AG08396 (cell line): Measurements from ENCODE around the gene SRGAP3.

Experiments
- DNase-seq: peaks from one replicate; pipeline ENCODE4 v3.0.0; 2012; ENCODE audit warnings: low spot score, mixed read lengths

The SRGAP3 gene

DNA sequence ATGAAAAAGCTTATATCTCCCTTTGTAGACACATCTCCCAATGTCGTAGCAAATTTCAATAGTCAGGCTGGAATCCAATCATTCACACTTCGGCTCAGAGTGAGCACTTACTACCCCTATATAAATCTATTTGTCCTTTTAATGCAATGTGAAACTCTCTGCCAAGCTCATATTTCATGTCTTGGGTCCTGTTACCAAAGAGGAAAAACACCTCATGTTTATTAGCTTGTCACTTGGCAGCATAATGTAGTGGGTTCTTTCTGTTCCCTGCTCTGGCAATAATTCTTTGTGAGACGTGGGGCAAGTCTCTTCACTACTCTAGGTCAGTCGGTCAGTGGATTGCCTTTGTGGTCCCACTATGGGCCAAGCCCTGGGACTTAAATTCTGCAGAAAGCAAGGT, 107.1 kb downstream of the SRGAP3 start:
- no peak for DNase-seq

DNA sequence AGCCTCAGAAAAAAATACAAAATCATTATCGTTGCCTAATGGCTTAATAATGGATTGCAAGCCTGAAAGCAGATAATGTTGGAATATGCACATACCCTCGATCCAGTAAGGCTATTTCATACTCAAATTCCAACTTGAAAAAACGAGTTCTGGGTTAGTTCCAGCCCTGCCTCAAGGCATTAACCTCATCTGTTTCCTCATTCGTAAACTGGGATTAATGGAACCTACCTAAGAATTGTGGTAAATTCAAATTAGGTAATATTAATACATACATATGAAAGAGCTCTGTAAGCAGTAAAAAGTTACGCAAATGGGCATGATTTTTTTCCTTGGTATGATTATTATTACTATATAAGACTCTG, 107.5 kb downstream of the SRGAP3 start:
- no peak for DNase-seq

- DNase-seq = no peak
Measured at GRCh38 chr3:9139366-9139765, 110.1 kb downstream of the SRGAP3 start.

DNA sequence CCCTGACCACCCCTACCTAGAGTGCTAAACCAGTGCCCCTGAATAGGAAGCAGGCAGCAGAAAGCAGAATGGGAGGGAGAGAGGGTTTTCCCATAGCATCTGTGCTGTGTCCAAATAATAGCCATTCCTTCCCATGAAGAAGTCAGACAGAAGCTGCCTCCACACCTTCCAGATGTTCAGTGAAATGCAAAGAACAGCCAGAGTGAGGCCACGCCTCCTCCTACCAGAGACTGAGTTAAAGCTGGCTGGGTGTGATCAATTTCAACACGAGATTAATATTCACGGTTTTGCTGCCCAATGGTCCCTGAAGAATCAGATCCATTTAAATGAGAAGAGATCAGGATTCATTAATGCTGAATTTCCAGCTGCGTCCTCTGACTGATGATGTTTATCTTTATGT, 111.8 kb downstream of the SRGAP3 start:
- no peak for DNase-seq

- DNase-seq = no peak
Measured at GRCh38 chr3:9136746-9137465, 112.5 kb downstream of the SRGAP3 start.

DNA sequence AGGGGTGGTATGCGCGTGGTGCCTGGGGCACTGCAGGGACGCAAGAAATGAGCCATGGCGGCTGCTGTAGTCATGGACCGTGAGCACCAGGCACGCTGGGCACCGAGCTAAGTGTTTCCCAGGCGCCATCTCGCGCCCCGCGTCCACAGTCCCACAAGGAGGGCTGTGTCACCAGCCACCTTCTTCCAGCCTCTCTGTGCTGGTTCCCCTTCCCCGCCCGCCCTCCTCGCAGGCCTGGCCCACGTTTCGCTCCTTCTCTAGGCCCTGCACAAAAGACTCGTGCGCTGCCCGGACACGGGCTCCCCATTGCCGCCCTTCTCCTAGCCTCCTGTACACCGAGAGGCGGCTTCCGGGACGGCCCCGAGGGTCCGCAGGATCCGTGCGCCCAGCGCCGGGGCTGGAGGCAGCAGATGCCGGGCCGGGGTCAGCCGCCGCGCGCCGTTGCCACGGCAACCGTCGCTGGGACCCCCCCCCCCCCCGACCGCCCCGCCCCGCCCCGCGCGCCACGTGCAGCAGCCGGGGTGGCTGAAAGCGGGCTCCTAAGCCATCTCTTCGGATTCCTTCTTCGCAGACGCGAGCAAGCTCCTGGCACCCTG, 113.4 kb downstream of the SRGAP3 start:
- no peak for DNase-seq

GRCh38 chr3:9135526-9135925, 113.9 kb downstream of the SRGAP3 start:
- no peak for DNase-seq

- DNase-seq = no peak
Measured at GRCh38 chr3:9133656-9134055, 115.8 kb downstream of the SRGAP3 start.

- no peak for DNase-seq
Measured at GRCh38 chr3:9130345-9131305, 118.8 kb downstream of the SRGAP3 start.

DNA sequence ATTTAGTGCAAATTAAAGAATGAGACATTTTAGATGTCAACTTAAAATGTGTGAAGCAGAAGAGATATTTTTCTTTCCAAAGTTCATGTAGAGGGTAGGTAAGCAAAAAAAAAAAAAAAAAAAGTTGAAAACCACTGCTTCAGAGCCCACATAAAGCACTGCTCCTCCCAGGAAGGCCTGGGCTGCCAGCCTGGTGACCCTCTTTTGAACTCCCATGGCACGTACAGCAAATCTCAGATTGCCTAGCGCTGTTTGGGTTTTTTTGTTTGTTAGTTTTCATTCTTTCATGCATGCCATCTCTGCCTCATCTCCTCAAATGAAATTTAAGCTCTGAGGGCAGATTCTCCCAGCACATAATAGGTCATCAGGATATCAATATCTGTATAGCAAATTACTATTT, 120.1 kb downstream of the SRGAP3 start:
- no peak for DNase-seq

GRCh38 chr3:9125278-9125951, 124.0 kb downstream of the SRGAP3 start:
- no peak for DNase-seq

DNA sequence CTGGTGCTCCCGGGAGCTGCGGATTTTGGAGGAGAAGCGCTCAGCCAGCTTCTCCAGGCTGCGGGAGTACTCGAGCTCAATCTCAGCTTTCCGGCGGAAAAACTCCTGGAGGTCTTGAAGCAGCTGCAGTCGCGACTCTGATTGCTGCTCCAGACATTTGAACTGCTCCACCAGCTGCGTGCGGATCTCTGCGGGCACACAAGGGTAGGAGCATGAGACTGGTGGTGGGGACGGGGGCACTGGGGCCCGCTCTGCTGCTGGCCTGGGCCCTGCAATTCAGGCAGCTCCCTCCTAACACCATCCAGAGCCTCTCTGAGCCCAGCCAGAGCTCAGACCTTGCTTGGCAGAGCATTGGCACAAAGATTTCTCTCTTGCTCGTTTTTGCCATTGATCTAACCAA, 124.7 kb downstream of the SRGAP3 start:
- DNase-seq = no peak

GRCh38 chr3:9123840-9124239, 125.6 kb downstream of the SRGAP3 start:
- DNase-seq = no peak

GRCh38 chr3:9122732-9123364, 126.6 kb downstream of the SRGAP3 start:
- no peak for DNase-seq

GRCh38 chr3:9121366-9122001, 128.0 kb downstream of the SRGAP3 start:
- DNase-seq = no peak

GRCh38 chr3:9119331-9119730, 130.1 kb downstream of the SRGAP3 start:
- no peak for DNase-seq

- DNase-seq = no peak
Measured at GRCh38 chr3:9118222-9118621, 131.2 kb downstream of the SRGAP3 start.

DNA sequence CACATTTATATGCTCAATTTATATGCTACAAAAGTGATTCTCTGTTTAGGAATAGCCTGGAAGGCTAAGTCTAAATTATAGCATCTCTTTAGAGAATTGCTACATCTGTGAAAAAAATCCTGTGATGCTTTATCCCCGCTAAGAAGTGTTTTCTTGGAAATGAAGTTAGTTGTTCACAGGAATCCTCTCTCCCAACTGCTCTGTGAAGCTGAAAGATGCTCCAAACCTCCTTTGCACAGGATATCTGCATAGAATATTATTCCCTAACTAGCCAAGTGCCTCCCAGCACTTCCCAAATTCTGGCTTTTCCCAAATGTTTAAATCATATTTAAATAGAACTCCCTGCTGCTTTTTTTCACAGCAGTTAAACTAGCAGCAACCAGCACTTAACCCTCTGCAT, 132.2 kb downstream of the SRGAP3 start:
- DNase-seq = no peak

DNA sequence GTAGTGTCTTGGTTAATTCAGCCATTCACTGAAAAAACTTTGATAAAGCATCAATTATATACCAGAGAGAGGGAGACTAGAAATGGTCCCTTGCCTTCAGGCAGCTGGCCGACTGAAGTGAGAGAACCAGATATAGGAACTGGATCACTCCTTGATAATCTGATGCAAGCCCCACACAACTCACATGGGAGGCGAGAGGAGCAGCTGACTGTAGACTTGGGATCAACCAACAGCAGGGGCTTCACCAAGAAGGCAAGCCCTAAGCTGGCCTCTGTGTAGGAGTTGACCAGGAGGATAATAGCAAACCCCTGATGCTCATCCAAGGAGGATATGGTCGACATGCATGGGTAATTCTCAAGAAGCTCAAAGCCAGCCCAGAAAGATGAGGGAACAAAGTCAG, 133.1 kb downstream of the SRGAP3 start:
- DNase-seq = no peak

- DNase-seq = no peak
Measured at GRCh38 chr3:9115336-9115735, 134.1 kb downstream of the SRGAP3 start.

GRCh38 chr3:9113040-9113439, 136.4 kb downstream of the SRGAP3 start:
- DNase-seq = no peak
